Peyer's patch (tissue), 4 donors: ENCODE measurements around the gene SIRT1.

Experiments
- POLR2A ChIP-seq, 2 donors: fragments of 450-650 bp; IDR thresholded peaks; one replicate each; pipeline ENCODE4 v1.5.1; 2017; ENCODE audit warnings: antibody characterized with exemption in 2 of 2, mild to moderate bottlenecking in 2 of 2, moderate library complexity in 2 of 2
- TF ChIP-seq, protein P1 (sequence below), 6 experiments: fragments of 450-650 bp in 4 of 6; fragments of 200-600 bp in 2 of 6; sonication (generic) in 1 of 6; IDR thresholded peaks; one replicate each; pipeline ENCODE4 v1.5.1; 2017 to 2019; ENCODE audit warnings: antibody characterized with exemption in 6 of 6, mild to moderate bottlenecking in 3 of 6, moderate library complexity in 1 of 6

DNA sequence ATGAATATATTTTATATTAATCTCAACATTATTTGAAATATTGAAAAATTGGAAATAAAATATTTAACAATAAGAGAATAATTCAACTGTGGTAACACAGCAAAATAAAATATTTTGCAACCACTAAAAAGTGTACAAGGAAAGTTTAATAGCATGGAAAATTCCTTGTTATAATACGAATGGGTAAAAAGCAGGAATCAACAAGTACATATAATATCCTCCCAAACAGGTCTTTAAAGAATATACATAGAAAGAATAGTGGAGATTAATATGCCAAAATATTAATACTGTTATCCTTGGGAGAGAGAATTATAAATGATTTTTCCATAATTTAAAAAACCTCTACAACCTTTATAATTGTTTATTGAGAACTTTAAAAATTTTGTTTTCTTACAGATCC is 47.5 kb upstream of the SIRT1 start:
- TF ChIP-seq POLR2A (IDR thresholded peaks at IDR 0.05) = no peak
- TF ChIP-seq, protein P1, sequence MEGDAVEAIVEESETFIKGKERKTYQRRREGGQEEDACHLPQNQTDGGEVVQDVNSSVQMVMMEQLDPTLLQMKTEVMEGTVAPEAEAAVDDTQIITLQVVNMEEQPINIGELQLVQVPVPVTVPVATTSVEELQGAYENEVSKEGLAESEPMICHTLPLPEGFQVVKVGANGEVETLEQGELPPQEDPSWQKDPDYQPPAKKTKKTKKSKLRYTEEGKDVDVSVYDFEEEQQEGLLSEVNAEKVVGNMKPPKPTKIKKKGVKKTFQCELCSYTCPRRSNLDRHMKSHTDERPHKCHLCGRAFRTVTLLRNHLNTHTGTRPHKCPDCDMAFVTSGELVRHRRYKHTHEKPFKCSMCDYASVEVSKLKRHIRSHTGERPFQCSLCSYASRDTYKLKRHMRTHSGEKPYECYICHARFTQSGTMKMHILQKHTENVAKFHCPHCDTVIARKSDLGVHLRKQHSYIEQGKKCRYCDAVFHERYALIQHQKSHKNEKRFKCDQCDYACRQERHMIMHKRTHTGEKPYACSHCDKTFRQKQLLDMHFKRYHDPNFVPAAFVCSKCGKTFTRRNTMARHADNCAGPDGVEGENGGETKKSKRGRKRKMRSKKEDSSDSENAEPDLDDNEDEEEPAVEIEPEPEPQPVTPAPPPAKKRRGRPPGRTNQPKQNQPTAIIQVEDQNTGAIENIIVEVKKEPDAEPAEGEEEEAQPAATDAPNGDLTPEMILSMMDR (IDR thresholded peaks at IDR 0.05) = no peak
